C1 segment of cervical spinal cord (tissue), 14 donors: ENCODE measurements around the gene DCN.

Source experiments
- DNase-seq, 14 donors: peaks; one replicate each; lab custom pipeline; 2025; lab: John Stamatoyannopoulos, UW

DCN gene

DNA sequence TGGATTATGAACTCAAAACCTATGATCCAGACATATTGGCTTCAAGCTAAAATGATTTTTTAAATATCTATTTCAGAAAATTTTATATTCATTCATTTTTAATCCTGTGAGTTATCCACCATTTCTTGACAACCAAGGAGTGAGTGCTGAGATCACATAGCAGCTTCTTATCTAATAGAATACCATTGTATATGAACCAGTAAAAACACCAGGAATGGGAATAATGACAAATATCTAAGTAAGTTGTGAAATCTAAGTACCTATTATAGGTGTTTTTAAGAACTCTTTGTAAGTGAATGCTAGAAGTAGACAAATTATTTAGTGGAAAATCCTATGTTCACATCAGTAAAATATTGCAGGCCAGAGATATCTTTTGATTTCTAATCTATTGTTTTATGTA lies 79.5 kb downstream of the DCN start:
- DNase-seq: no peak

DNA sequence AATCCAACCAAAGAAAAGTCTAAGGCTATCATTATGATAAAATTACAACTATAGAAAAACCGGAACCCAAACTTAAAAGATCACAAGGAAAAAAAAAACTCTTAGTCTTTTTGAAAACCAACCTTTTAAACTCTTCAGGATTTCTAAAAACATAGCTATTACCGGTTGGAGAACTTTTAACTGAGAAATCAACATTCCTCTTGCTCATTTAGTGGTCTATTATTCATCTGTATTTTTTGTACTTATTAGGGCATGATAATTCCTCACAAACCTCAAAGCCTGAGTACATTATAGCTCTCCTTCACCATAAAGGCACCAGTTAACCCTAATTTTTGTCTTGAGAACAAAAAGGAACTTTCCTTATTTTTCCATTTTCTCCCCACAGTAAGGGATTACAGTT lies 81.7 kb downstream of the DCN start:
- no peak for DNase-seq

DNA sequence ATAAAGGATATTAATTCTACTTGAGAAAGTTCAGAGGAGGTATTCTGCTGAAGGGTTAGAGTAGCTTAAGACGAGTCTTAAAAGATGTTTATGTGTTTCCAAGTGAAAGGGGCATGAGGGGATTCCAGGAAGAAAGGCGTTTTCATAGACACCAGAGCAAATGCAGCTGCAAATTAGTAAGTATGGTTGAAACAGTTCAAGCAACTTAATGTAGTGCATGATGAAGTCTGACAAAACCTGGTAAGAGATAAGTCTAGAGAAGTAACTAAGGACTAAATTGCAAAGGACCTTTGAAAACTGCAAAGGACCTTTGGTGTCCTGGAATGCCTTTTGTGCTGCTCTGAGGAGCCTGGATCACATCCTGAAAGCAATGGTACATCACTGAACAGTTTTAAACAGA lies 82.8 kb downstream of the DCN start:
- DNase-seq: no peak

DNA sequence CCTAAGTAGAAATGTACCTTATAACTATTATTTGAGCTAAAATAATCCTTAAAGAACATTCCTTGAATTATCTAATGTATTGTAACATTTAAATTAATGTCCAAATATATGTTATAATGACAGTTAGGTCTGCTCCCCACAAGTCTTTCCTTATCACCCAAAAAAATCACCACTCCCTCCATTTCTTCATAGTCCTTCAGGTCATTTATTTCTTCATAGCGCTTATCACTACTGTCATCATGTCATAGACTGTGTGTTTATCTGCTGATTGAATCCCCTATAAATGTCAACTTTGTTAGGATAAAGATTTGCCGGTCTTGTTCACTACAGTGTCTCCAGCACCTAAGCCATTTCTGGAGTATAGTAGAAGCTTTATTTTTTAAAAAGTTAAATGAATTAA lies 83.3 kb downstream of the DCN start:
- no peak for DNase-seq

DNA sequence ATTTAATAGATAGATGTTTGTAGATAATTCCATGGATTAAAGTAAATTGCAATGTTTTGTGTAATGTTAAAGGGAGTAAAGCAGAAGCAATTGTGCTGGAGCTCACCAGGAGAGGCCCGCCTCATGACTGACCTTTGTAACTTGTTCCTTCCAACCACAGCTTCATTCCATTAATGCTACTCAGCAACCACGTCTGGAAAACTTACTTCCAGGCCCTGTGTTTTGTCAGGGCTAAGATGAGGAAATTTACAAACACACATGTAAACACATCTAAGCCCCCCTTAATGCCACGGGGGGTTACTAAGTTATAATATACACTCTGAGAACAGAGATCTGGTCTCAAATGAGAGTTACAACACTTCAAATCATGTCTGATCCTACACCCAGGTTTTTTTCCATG lies 83.7 kb downstream of the DCN start:
- no peak for DNase-seq

DNA sequence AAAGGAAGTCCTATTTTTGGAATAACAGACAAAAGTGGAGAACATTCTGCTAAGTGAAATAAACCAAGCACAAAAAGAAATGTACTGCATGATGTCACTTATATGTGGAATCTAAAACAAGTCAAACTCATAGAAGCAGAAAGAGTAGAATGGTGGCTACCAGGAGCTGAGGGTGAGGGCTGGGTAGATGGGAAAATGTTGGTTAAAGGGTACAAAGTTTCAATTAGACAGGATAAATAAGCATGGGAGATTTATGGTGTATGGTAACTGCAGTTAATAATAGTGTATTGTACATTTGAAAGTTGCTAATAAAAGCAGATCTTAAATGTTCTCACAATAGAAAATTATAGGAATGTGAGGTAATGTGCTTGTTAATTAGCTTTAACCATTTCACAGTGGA lies 84.2 kb downstream of the DCN start:
- DNase-seq: no peak

DNA sequence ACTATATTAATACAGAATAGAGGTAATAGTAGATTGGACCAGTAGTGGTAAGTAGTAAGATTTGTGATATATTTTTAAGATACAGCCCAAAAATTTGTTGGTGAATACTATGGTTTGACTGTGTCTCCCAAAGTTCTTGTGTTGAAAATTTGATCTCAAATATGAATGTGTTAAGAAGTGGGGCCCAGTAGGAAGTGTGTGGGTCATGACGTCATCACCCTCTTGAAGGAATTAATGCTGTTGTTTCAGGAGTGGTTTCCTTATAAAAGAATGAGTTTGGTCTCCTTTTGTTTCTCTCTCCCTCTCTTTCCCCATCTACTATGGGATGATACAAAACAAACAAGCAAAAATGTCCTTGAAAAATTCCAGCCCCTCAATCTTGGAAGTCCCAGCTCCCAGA lies 87.7 kb downstream of the DCN start:
- no peak for DNase-seq

DNA sequence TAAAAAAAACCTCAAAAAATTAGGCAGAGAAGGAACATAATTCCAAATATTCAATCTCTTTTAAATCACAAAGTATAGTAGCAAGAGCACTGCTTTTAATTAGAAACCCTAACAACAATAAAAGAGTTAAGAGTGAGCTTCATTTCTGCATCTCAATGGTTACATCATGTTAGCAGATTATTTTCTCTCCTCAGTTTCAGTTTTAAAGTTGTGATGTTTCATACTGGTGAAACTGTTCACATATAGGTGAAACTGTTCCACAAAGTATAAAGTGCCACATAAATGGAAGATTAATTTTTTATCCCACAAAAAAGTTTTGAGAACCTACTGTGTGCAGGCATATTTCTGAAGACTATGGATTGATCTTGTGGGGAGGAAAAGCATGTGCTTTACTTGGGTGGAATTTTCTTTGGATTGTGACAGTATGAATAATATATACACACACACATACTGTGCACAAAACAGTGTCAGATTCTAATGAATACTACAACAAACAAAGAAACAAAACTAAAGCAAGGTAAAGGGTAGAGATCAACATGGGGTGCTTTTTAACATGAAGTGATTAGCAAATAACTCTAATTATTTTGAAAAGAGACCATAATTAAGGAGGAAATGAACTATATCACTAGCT lies 88.5 kb downstream of the DCN start:
- DNase-seq: no peak

DNA sequence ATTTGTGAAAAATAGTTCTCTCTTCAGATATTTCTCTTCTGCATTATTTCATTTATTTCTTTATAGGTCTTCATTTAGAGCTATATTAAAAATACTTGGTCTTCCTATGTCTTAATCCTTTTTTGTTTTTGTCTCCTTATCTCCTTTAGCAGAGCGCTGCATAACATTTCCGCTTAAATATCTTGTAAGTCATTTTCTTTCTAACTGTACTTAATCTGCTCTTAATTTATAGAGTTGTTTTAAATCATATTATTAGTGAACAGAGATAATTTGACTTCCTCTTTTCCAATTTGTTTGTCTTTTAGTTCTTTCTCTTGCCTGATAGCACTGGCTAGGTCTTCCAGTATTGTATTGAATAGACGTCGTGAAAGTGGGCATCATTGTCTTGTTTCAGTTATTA lies 89.3 kb downstream of the DCN start:
- no peak for DNase-seq

DNA sequence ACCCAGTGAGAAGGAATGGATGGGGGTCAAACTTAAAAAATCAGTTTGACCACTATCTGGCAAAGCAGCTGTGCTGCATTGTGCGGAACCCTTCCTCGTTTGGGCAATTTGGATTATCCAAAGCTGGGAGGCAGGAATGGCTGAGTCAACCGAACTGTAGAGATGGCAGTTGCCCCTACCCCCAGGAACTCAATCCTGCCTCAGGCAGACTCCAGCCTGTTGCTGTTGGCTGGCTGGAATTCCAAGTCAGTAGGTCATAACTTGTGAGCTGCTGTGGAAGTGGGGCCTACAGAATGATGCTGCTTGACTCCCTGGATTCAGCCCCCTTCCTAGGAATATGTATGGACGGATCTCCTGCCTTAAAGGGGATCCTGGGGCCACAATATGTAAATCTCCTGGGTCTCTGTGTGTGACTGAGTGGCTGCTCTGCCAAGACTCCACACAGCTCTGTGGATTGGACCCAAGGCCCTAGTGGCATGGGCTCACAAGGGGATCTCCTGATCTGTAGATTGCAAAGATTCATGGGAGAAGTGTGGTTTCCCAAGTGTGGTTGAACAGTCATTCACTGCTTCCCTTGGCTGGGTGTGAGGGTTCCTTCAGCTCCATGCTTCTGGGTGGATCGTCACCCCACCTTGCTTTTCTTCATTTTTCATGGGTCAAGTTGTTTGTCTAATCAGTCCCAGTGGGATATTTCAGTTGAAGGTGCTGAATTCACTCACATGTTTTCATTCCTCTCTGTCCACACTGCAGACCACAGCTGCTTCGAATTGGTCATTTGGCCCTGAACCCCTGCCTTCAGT lies 90.5 kb downstream of the DCN start:
- DNase-seq: no peak
